Astrocyte of the spinal cord (primary cell): Measurements from ENCODE around the gene P3R3URF.
"Not testable (repeated sequence)": the region's sequence is repeated elsewhere in the genome, so short reads cannot be mapped to it uniquely, and the experiment has no call there.

Experiments used
- DNase-seq: peaks from one replicate; pipeline ENCODE4 v3.0.0; 2011; ENCODE audit warnings: low read depth, low spot score
- H3K4me3 ChIP-seq: 2 replicates; pipeline ENCODE4 v1.5.1; 2011; ENCODE audit warnings: low read depth, mild to moderate bottlenecking, low read length, moderate library complexity
- in situ Hi-C: cut with HindIII; loops from 2 replicates; pipeline ENCODE4 v1.10.0; 2017; ENCODE audit warnings: low sequenced_read_pairs
- TF ChIP-seq, protein P1 (sequence below): IDR thresholded peaks from 2 replicates; pipeline ENCODE4 v1.5.1; 2012; ENCODE audit warnings: low read depth, mild to moderate bottlenecking, low read length, inconsistent platforms

Gene P3R3URF

DNA sequence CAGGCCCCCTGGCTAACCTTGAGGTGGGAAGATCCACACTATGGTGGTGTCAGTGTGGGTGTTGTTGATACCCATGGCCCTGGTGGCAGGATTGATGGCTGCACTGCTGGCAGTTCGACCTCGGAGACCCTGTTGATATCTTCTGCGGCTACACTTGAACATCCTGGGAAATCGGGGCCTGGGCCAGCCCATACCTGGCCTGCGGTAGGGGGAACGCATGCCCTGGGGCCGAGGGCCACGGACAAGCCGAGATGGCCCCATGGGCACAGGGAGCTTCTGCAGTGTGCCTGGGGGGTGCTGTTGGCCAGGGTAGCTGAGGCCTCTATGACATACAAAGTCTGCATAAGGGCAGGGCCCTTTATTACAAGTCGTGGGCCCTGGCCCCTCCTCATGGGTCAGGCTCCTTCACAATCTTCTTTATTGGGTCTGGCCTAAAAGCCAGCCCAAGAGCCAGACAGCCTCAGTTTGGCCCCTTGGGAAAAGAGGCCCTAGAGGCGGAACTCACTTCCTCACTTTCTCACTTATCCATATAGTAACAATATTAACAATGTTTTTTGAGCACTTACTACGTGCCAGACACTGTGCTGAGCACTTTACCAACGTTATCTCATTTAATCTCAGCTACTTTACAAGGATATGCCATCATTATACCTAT is at the start of gene P3R3URF:
TSS of gene P3R3URF (minus strand) at position 278 of the 655 bp plus-strand sequence. CDS start at position 261, 17 bp downstream.
- in situ Hi-C loops: no loop called here
- TF ChIP-seq, protein P1, sequence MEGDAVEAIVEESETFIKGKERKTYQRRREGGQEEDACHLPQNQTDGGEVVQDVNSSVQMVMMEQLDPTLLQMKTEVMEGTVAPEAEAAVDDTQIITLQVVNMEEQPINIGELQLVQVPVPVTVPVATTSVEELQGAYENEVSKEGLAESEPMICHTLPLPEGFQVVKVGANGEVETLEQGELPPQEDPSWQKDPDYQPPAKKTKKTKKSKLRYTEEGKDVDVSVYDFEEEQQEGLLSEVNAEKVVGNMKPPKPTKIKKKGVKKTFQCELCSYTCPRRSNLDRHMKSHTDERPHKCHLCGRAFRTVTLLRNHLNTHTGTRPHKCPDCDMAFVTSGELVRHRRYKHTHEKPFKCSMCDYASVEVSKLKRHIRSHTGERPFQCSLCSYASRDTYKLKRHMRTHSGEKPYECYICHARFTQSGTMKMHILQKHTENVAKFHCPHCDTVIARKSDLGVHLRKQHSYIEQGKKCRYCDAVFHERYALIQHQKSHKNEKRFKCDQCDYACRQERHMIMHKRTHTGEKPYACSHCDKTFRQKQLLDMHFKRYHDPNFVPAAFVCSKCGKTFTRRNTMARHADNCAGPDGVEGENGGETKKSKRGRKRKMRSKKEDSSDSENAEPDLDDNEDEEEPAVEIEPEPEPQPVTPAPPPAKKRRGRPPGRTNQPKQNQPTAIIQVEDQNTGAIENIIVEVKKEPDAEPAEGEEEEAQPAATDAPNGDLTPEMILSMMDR: no peak
- DNase-seq: no peak
- H3K4me3 ChIP-seq: no peak within 1 kb of the TSS

DNA sequence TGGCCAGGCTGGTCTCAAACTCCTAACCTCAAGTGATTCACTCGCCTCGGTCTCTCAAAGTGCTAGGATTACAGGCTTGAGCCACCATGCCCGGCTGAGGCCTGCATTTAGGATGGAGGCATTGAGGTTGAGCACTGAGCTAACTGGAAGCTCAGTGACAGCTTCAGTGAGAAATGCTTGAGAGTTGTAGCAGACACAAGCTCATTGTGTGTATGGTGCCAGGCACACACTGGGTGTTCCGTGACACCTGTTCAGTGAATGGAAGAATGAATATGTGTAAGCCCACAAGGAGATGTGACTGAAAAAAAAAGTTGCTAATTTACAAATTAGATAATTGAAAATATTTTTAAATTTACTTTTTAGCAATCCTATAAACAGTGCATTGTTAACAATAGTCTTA is 48.7 kb upstream of the P3R3URF start:
- no peak for DNase-seq
- H3K4me3 ChIP-seq: no peak overlapping the region
- TF ChIP-seq, protein P1: no peak
- in situ Hi-C loops: no loop called here

DNA sequence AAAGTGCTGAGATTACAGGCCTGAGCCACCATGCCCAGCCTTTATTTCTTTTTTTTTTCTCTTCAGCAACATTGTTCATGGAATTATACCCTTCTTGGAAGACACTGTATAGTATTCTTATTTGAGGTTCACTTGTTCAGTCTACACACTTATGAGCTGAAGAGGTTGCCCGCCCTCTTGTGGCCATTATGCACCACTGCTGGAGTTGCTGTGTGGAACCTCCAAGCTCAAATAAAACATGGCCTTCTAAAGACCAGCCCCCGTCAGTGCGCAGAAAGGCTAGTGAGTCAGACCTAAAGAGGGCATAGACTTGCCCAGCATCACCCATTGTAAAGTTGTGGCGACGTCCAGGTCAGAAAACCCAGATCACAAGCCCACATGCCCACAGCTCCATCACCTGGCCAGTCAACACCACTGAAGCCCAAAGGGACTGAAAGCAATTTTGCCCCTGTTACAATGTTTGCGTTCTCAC is 47.2 kb upstream of the P3R3URF start:
- in situ Hi-C loops: no loop called here
- DNase-seq: peak; percentile 91
- H3K4me3 ChIP-seq: no peak overlapping the region
- TF ChIP-seq, protein P1: peak; percentile 93

DNA sequence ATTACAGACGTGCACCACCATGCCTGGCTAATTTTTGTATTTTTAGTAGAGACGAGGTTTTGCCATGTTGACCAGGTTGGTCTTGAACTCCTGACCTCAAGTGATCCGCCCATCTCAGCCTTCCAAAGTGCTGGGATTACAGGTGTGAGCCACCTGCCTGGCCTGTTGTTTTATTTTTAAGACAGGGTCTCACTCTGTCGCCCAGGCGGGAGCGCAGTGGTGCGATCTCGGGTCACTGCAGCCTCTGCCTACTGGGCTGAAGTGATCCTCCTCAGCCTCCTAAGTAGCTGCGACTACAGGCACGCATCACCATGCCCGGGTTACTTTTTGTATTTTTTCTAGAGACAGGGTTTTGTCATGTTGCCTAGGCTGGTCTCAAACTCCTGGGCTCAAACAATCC is 46.8 kb upstream of the P3R3URF start:
- DNase-seq, in situ Hi-C loops: not testable (repeated sequence)

DNA sequence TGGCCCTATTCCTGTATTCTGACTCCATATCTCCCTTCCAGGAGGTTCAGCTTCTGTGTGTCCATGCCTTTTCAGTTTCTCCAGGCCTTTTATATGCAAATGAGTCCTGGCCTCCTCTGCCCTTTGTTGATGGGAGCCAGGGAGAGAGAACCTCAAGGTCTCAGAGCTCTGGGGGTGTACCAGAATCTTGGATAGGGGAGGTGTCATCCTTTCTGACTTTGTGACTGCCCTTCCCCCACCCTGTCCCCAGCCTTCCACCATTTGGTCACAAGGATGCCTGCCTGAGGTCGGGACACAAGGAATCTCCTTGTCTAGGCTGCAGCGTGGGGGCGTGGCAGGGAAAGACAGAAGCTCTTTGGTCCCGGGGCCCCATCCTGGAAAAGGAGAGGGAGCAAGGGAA is 45.5 kb upstream of the P3R3URF start:
- no peak overlapping the region for H3K4me3 ChIP-seq
- in situ Hi-C loops: no loop called here
- DNase-seq: no peak
- TF ChIP-seq, protein P1: no peak

More for the DNA sequence above, 46.8 kb upstream of the P3R3URF start:
- H3K4me3 ChIP-seq: not testable (repeated sequence)

DNA sequence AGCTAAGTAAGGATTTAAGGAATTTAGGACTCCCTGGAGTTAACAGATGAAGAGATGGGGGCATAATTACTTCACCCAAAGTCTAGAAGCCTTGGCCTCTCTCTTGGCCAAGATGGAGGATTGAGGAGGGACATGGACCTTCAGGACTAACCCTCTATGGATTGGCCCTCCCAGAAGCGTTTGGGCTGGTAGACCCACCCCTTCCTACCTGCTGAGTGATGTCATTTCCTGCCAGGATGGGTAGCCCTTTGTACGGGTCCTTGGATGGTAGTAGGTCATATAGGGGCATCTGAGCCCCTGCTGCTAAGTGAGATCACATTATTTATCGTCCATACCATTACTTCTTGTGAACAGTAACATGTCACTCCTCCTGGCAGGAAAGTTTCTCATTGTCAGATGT is 44.5 kb upstream of the P3R3URF start:
- no peak for DNase-seq
- no peak overlapping the region for H3K4me3 ChIP-seq
- in situ Hi-C loops: no loop called here
- TF ChIP-seq, protein P1: no peak
